ENCODE data around the gene ATP2B2. TPM values are rescaled to one million over a fixed set of nuclear protein-coding genes. Genes with fewer than 3 reads are reported as not detected.

The ATP2B2 gene
- total RNA-seq, 1 experiment from 2014 or later, result 0.21 TPM

- Histone ChIP-seq H3K36me3 (replicated peaks; ENCODE audit: control insufficient read depth, insufficient read depth, low read length) (no peaks in the 10 kb centered on the region), H3K27me3 (ENCODE audit: control insufficient read depth, insufficient read depth, low read length) (no peaks in the 10 kb centered on the region), H3K4me3 (ENCODE audit: insufficient read depth, low read depth, low read length) (no peak overlapping the region)
- DNase-seq, result no peak
Measured at GRCh38 chr3:10365316-10365715, 140.1 kb downstream of the ATP2B2 start.

GRCh38 chr3:10364806-10365205 is 140.6 kb downstream of the ATP2B2 start:
- H3K27me3 ChIP-seq (ENCODE audit: control insufficient read depth, insufficient read depth, low read length), result no peaks in the 10 kb centered on the region
- DNase-seq, result no peak
- H3K36me3 ChIP-seq (replicated peaks; ENCODE audit: control insufficient read depth, insufficient read depth, low read length), result no peaks in the 10 kb centered on the region
- H3K4me3 ChIP-seq (ENCODE audit: insufficient read depth, low read depth, low read length), result no peak overlapping the region

- DNase-seq, result no peak
- H3K36me3 ChIP-seq (replicated peaks; ENCODE audit: control insufficient read depth, insufficient read depth, low read length), result no peaks in the 10 kb centered on the region
- no peaks in the 10 kb centered on the region for H3K27me3 ChIP-seq (ENCODE audit: control insufficient read depth, insufficient read depth, low read length)
- no peak overlapping the region for H3K4me3 ChIP-seq (ENCODE audit: insufficient read depth, low read depth, low read length)
Measured at GRCh38 chr3:10363935-10364334, 141.5 kb downstream of the ATP2B2 start.

- Histone ChIP-seq H3K4me3 (ENCODE audit: insufficient read depth, low read depth, low read length) (no peak overlapping the region), H3K27me3 (ENCODE audit: control insufficient read depth, insufficient read depth, low read length) (no peaks in the 10 kb centered on the region), H3K36me3 (replicated peaks; ENCODE audit: control insufficient read depth, insufficient read depth, low read length) (no peaks in the 10 kb centered on the region)
- no peak for DNase-seq
Measured at GRCh38 chr3:10361375-10361774, 144.0 kb downstream of the ATP2B2 start.

- no peak overlapping the region for H3K4me3 ChIP-seq (ENCODE audit: insufficient read depth, low read depth, low read length)
Measured at GRCh38 chr3:10360478-10360877, 144.9 kb downstream of the ATP2B2 start.

GRCh38 chr3:10359761-10360161 is 145.6 kb downstream of the ATP2B2 start:
- no peak overlapping the region for H3K4me3 ChIP-seq (ENCODE audit: insufficient read depth, low read depth, low read length)
- no peak for DNase-seq
- no peaks in the 10 kb centered on the region for H3K27me3 ChIP-seq (ENCODE audit: control insufficient read depth, insufficient read depth, low read length)
- H3K36me3 ChIP-seq (replicated peaks; ENCODE audit: control insufficient read depth, insufficient read depth, low read length), result no peaks in the 10 kb centered on the region

More at GRCh38 chr3:10360478-10360877, 144.9 kb downstream of the ATP2B2 start:
- H3K36me3 ChIP-seq (replicated peaks; ENCODE audit: control insufficient read depth, insufficient read depth, low read length), result no peaks in the 10 kb centered on the region
- no peaks in the 10 kb centered on the region for H3K27me3 ChIP-seq (ENCODE audit: control insufficient read depth, insufficient read depth, low read length)
- DNase-seq, result no peak

GRCh38 chr3:10358309-10358980 is 146.9 kb downstream of the ATP2B2 start:
- H3K36me3 ChIP-seq (replicated peaks; ENCODE audit: control insufficient read depth, insufficient read depth, low read length), result no peaks in the 10 kb centered on the region
- H3K27me3 ChIP-seq (ENCODE audit: control insufficient read depth, insufficient read depth, low read length), result no peaks in the 10 kb centered on the region
- no peak for DNase-seq
- no peak overlapping the region for H3K4me3 ChIP-seq (ENCODE audit: insufficient read depth, low read depth, low read length)

- no peak overlapping the region for H3K4me3 ChIP-seq (ENCODE audit: insufficient read depth, low read depth, low read length)
- no peak for DNase-seq
- no peaks in the 10 kb centered on the region for H3K27me3 ChIP-seq (ENCODE audit: control insufficient read depth, insufficient read depth, low read length)
- H3K36me3 ChIP-seq (replicated peaks; ENCODE audit: control insufficient read depth, insufficient read depth, low read length), result no peaks in the 10 kb centered on the region
Measured at GRCh38 chr3:10357592-10358308, 147.6 kb downstream of the ATP2B2 start.

GRCh38 chr3:10357095-10357494 is 148.3 kb downstream of the ATP2B2 start:
- Histone ChIP-seq H3K27me3 (ENCODE audit: control insufficient read depth, insufficient read depth, low read length) (no peaks in the 10 kb centered on the region), H3K4me3 (ENCODE audit: insufficient read depth, low read depth, low read length) (no peak overlapping the region), H3K36me3 (replicated peaks; ENCODE audit: control insufficient read depth, insufficient read depth, low read length) (no peaks in the 10 kb centered on the region)
- no peak for DNase-seq

GRCh38 chr3:10356461-10356981 is 148.9 kb downstream of the ATP2B2 start:
- Histone ChIP-seq H3K36me3 (replicated peaks; ENCODE audit: control insufficient read depth, insufficient read depth, low read length) (no peaks in the 10 kb centered on the region), H3K27me3 (ENCODE audit: control insufficient read depth, insufficient read depth, low read length) (no peaks in the 10 kb centered on the region), H3K4me3 (ENCODE audit: insufficient read depth, low read depth, low read length) (no peak overlapping the region)
- DNase-seq, result no peak

- no peaks in the 10 kb centered on the region for H3K27me3 ChIP-seq (ENCODE audit: control insufficient read depth, insufficient read depth, low read length)
- H3K4me3 ChIP-seq (ENCODE audit: insufficient read depth, low read depth, low read length), result no peak overlapping the region
- H3K36me3 ChIP-seq (replicated peaks; ENCODE audit: control insufficient read depth, insufficient read depth, low read length), result no peaks in the 10 kb centered on the region
- DNase-seq, result no peak
Measured at GRCh38 chr3:10354361-10355015, 150.9 kb downstream of the ATP2B2 start.

- no peak for DNase-seq
Measured at GRCh38 chr3:10353661-10354360, 151.6 kb downstream of the ATP2B2 start.

GRCh38 chr3:10353160-10353559 is 152.2 kb downstream of the ATP2B2 start:
- Histone ChIP-seq H3K36me3 (replicated peaks; ENCODE audit: control insufficient read depth, insufficient read depth, low read length) (no peaks in the 10 kb centered on the region), H3K4me3 (ENCODE audit: insufficient read depth, low read depth, low read length) (no peak overlapping the region), H3K27me3 (ENCODE audit: control insufficient read depth, insufficient read depth, low read length) (no peaks in the 10 kb centered on the region)
- no peak for DNase-seq

More at GRCh38 chr3:10353661-10354360, 151.6 kb downstream of the ATP2B2 start:
- no peaks in the 10 kb centered on the region for H3K36me3 ChIP-seq (replicated peaks; ENCODE audit: control insufficient read depth, insufficient read depth, low read length)
- H3K4me3 ChIP-seq (ENCODE audit: insufficient read depth, low read depth, low read length), result no peak overlapping the region
- no peaks in the 10 kb centered on the region for H3K27me3 ChIP-seq (ENCODE audit: control insufficient read depth, insufficient read depth, low read length)

- H3K36me3 ChIP-seq (replicated peaks; ENCODE audit: control insufficient read depth, insufficient read depth, low read length), result no peaks in the 10 kb centered on the region
- DNase-seq, result no peak
- H3K27me3 ChIP-seq (ENCODE audit: control insufficient read depth, insufficient read depth, low read length), result no peaks in the 10 kb centered on the region
- H3K4me3 ChIP-seq (ENCODE audit: insufficient read depth, low read depth, low read length), result no peak overlapping the region
Measured at GRCh38 chr3:10352146-10352911, 153.1 kb downstream of the ATP2B2 start.

Measured in H7 (cell line).